Measurements from ENCODE around the gene WSCD2. TPM values are rescaled to one million over a fixed set of nuclear protein-coding genes. Genes with fewer than 3 reads are reported as not detected.

Gene WSCD2
- total RNA-seq, 3 donors from 2014 or later = 0.33 to 0.48 (median 0.44) TPM

DNA sequence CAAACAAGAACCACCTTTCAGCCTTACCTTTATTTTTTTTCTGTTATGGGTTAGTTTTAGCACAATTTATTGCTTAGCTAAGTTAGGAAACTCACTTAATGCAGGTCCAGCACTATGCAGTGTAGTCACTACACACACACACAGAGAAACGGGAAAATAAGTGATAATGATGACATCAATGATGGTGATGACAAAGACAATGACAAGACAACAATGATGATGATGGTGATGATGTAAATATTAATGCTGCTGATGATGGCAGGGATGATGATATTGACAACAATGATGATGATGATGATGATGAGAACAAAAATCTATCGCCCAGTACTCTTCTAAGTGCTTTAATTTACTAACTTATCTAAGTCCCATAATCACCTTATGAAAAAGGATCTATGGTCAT, 41.1 kb downstream of the WSCD2 start:
- H3K4me1 ChIP-seq = no peaks in the 10 kb centered on the region
- intact Hi-C loops (cut with DNase I; ENCODE audit: low total_unique reads) = no loop called here
- no peak for DNase-seq (ENCODE audit: low spot score in 2 of 2)
- no peak overlapping the region for H3K27ac ChIP-seq
- TF ChIP-seq POLR2AphosphoS5 (IDR thresholded peaks at IDR 0.05) = no peak
- TF ChIP-seq, protein P1, sequence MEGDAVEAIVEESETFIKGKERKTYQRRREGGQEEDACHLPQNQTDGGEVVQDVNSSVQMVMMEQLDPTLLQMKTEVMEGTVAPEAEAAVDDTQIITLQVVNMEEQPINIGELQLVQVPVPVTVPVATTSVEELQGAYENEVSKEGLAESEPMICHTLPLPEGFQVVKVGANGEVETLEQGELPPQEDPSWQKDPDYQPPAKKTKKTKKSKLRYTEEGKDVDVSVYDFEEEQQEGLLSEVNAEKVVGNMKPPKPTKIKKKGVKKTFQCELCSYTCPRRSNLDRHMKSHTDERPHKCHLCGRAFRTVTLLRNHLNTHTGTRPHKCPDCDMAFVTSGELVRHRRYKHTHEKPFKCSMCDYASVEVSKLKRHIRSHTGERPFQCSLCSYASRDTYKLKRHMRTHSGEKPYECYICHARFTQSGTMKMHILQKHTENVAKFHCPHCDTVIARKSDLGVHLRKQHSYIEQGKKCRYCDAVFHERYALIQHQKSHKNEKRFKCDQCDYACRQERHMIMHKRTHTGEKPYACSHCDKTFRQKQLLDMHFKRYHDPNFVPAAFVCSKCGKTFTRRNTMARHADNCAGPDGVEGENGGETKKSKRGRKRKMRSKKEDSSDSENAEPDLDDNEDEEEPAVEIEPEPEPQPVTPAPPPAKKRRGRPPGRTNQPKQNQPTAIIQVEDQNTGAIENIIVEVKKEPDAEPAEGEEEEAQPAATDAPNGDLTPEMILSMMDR (IDR thresholded peaks at IDR 0.05) = no peak
- H3K36me3 ChIP-seq = no peaks in the 10 kb centered on the region
- no peak overlapping the region for H3K4me3 ChIP-seq
- H3K27me3 ChIP-seq = peaks cover 0 to 7% of the 10 kb centered on the region in 2 donors
- no peaks in the 10 kb centered on the region for H3K9me3 ChIP-seq

DNA sequence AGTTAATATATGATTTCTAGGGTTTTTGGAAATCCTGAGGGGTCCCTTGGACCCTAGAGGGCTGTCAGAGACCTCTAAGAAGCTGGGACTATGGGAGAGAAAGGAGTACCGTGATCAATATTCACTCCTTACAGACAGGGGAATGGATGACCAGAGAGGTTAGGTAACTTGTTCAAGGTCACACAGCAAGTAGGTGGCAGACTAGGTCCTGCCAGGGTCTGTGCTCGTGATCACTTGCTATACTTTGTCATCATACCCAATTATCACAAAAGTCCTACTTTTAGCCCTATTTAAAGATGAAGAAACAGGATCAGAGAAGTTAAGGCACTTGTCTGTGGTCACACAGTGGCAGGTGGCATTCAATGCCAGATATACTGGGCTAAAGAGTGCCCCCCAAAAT, 42.9 kb downstream of the WSCD2 start:
- Histone ChIP-seq H3K36me3 (no peaks in the 10 kb centered on the region), H3K4me3 (no peak overlapping the region), H3K4me1 (no peaks in the 10 kb centered on the region), H3K27me3 (peaks cover 0 to 7% of the 10 kb centered on the region in 2 donors), H3K27ac (no peak overlapping the region), H3K9me3 (no peaks in the 10 kb centered on the region)
- intact Hi-C loops (cut with DNase I; ENCODE audit: low total_unique reads) = no loop called here
- TF ChIP-seq, protein P1 (IDR thresholded peaks at IDR 0.05) = no peak
- TF ChIP-seq POLR2A (IDR thresholded peaks at IDR 0.05) = no peak
- TF ChIP-seq POLR2AphosphoS5 (IDR thresholded peaks at IDR 0.05) = no peak
- no peak for DNase-seq (ENCODE audit: low spot score in 2 of 2)

DNA sequence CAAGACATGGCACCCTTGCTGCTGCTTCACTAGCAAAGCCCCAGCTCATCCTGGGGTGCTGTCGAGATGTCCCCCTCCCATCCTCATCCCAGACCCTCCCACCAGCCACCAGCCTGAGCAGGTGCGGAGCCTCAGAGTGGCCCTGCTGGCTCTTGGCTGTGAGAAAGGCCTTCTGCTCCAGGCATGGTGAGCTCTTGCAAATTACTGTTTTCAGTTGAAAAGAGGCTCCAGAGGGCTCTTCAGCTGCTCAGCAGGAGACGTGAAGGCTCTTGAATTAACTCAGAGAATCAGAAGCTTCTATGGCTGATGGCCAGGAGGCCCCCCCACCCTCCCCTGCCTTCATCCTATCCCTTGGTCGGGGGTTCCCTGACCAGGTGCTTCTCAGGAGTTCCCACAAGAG, 44.1 kb downstream of the WSCD2 start:
- no peak for DNase-seq (ENCODE audit: low spot score in 2 of 2)
- Histone ChIP-seq H3K9me3 (no peaks in the 10 kb centered on the region), H3K4me3 (no peak overlapping the region), H3K4me1 (no peaks in the 10 kb centered on the region), H3K27me3 (peaks cover 0 to 7% of the 10 kb centered on the region in 2 donors), H3K36me3 (no peaks in the 10 kb centered on the region), H3K27ac (no peak overlapping the region)
- intact Hi-C loops (cut with DNase I; ENCODE audit: low total_unique reads) = no loop called here
- TF ChIP-seq POLR2AphosphoS5 (IDR thresholded peaks at IDR 0.05) (no peak), POLR2A (IDR thresholded peaks at IDR 0.05) (no peak)
- TF ChIP-seq, protein P1 (IDR thresholded peaks at IDR 0.05) = no peak

DNA sequence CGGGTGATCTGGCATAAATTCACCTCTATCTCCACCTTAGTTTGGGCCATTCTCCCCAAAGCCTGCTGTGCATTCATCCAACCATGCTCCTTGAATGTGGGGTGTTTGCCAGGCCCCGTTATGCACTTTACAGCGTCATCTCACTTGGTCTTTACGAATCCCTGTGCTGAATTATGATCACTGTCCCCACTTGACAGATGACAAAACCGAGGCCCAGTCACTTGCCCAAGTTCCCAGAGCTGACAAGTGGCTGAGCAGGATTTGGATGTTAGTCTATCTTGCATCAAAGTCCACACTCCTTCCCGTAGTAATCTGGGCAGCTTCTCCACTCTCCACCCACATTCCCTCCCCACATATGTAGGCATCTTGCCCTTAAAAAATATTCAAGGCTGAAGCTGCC, 44.8 kb downstream of the WSCD2 start:
- H3K27me3 ChIP-seq = peaks cover 0 to 7% of the 10 kb centered on the region in 2 donors
- intact Hi-C loops (cut with DNase I; ENCODE audit: low total_unique reads) = no loop called here
- no peak for DNase-seq (ENCODE audit: low spot score in 2 of 2)
- no peaks in the 10 kb centered on the region for H3K9me3 ChIP-seq
- no peaks in the 10 kb centered on the region for H3K4me1 ChIP-seq
- no peaks in the 10 kb centered on the region for H3K36me3 ChIP-seq
- no peak overlapping the region for H3K4me3 ChIP-seq
- TF ChIP-seq POLR2A (IDR thresholded peaks at IDR 0.05) = no peak
- TF ChIP-seq POLR2AphosphoS5 (IDR thresholded peaks at IDR 0.05) = no peak
- TF ChIP-seq, protein P1 (IDR thresholded peaks at IDR 0.05) = no peak
- H3K27ac ChIP-seq = no peak overlapping the region

DNA sequence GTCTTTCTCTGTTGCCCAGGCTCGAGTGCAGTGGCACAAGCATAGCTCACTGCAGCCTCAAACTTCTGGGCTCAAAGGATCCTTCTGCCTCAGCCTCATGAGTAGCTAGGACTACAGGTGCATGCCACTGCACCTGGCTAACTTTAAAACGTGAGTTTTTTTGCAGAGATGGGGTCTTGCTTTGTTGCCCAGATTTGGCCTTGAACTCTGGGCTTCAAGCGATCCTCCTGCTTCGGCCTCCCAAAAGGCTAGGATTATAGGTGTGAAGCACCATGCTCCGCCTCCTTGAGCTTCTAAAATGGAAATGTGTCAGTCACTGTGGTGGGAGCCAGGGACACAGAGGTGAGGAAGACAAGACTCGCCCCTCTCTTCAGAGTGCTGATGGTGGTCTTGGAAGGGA, 45.6 kb downstream of the WSCD2 start:
- TF ChIP-seq POLR2A (IDR thresholded peaks at IDR 0.05) (no peak), POLR2AphosphoS5 (IDR thresholded peaks at IDR 0.05) (no peak)
- TF ChIP-seq, protein P1 (IDR thresholded peaks at IDR 0.05) = no peak
- Histone ChIP-seq H3K27ac (no peak overlapping the region), H3K27me3 (peaks cover 0 to 7% of the 10 kb centered on the region in 2 donors), H3K4me3 (no peak overlapping the region), H3K36me3 (no peaks in the 10 kb centered on the region), H3K4me1 (no peaks in the 10 kb centered on the region), H3K9me3 (no peaks in the 10 kb centered on the region)
- intact Hi-C loops (cut with DNase I; ENCODE audit: low total_unique reads) = no loop called here
- no peak for DNase-seq (ENCODE audit: low spot score in 2 of 2)

All from breast epithelium (tissue), 4 donors.